Esophagus (tissue), 2 donors: ENCODE measurements around the gene COG5. TPM values are rescaled to one million over a fixed set of nuclear protein-coding genes. Genes with fewer than 3 reads are reported as not detected.

Experiments
- H3K27ac ChIP-seq, 2 donors: one replicate each; pipeline ENCODE4 v1.5.1; 2013; ENCODE audit warnings: low read depth in 2 of 2, mild to moderate bottlenecking in 2 of 2, inconsistent platforms in 1 of 2, low read length in 1 of 2, moderate library complexity in 1 of 2
- H3K27me3 ChIP-seq, 2 donors: one replicate each; pipeline ENCODE4 v1.6.1; 2013; ENCODE audit warnings: low read length in 2 of 2, control low read depth in 1 of 2, mild to moderate bottlenecking in 1 of 2; ENCODE audit not compliant: insufficient read depth in 2 of 2, control insufficient read depth in 1 of 2
- H3K36me3 ChIP-seq, 2 donors: one replicate each; pipeline ENCODE4 v1.6.1; 2013; ENCODE audit warnings: low read length in 1 of 2; ENCODE audit not compliant: control insufficient read depth in 2 of 2, insufficient read depth in 2 of 2
- H3K4me1 ChIP-seq, 2 donors: one replicate each; pipeline ENCODE4 v1.6.1; 2013; ENCODE audit warnings: low read length in 1 of 2; ENCODE audit not compliant: control insufficient read depth in 2 of 2, insufficient read depth in 2 of 2
- H3K4me3 ChIP-seq, 2 donors: one replicate each; pipeline ENCODE4 v1.5.1; 2013; ENCODE audit warnings: low read length in 2 of 2, mild to moderate bottlenecking in 2 of 2, low read depth in 1 of 2, moderate library complexity in 1 of 2
- H3K9me3 ChIP-seq, 2 donors: one replicate each; pipeline ENCODE4 v1.6.1; 2013; ENCODE audit warnings: mild to moderate bottlenecking in 2 of 2, low read depth in 1 of 2, low read length in 1 of 2, moderate library complexity in 1 of 2; ENCODE audit not compliant: control insufficient read depth in 2 of 2, insufficient read depth in 1 of 2
- WGBS, 2 donors: extraction: QIAGEN DNeasy Blood & Tissue Kit; methylation state at CpG; one replicate each; pipeline ENCODE4 v1.1.7; 2013; 5-methylcytosine and 5-hydroxymethylcytosine counted together
- polyA plus RNA-seq, 2 donors: library from polyadenylated mRNA; stranded (reverse); fragments of 200-250 nt; gene quantifications; one replicate each; pipeline ENCODE4 v1.2.3, GENCODE V29; 2013
- donor health status: healthy with polysubstance abuse.
- donor health status: Bipolar disorder and iron deficiency.

Gene COG5
- polyA plus RNA-seq, 2 donors: 4.3 to 7.2 TPM

DNA sequence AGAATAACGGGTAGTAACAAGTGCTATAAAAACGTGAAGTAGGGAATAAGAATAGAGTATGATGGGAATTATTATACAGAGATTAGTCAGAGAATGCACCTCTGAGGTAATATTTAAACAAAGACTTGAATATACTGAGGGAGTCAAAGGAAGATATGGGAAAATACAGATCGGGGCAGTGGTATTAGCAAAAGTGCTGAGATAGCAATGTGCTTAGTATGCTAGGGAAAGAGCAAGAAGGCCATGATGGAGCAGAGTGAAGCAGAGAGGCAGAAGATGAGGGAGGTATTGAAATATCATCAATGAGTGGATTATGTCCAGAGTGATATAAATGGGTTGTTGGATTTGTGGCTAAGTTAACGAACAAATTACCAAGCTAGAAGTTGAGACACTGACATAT, 190.4 kb downstream of the COG5 start:
- Histone ChIP-seq H3K4me1 (no peaks in the 10 kb centered on the region), H3K27me3 (no peaks in the 10 kb centered on the region), H3K9me3 (no peaks in the 10 kb centered on the region), H3K27ac (no peak overlapping the region), H3K4me3 (no peak overlapping the region), H3K36me3 (no peaks in the 10 kb centered on the region)
- 80 to 82% methylated on average over 4 of the region's 4 CpGs for WGBS, 2 donors

DNA sequence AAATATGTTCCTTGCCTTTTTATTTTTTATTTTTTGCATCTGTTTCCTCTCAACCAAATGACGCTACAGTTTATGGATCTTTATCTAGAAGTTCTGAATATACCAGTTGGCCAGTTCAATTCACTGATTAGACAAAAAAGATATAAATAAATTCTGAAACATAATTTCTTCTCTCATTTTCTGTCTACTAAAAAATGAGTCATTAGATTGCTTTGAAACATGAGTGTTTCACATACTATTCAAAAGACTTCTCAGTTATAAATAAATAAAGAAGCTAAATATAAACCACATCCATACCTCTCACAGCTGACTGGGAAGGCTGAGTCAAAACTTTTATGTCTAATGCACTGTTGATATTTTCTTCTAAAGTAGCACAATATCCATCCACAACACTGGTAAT, 191.4 kb downstream of the COG5 start:
- H3K4me3 ChIP-seq: no peak overlapping the region
- H3K4me1 ChIP-seq: no peaks in the 10 kb centered on the region
- 86 to 92% methylated on average over 1 of the region's 1 CpG for WGBS, 2 donors
- no peaks in the 10 kb centered on the region for H3K9me3 ChIP-seq
- no peaks in the 10 kb centered on the region for H3K36me3 ChIP-seq
- H3K27me3 ChIP-seq: no peaks in the 10 kb centered on the region
- H3K27ac ChIP-seq: no peak overlapping the region

- H3K27ac ChIP-seq: no peak overlapping the region
- 48 to 72% methylated on average over 1 of the region's 1 CpG for WGBS, 2 donors
- H3K36me3 ChIP-seq: no peaks in the 10 kb centered on the region
- no peaks in the 10 kb centered on the region for H3K27me3 ChIP-seq
- H3K9me3 ChIP-seq: no peaks in the 10 kb centered on the region
- no peaks in the 10 kb centered on the region for H3K4me1 ChIP-seq
- no peak overlapping the region for H3K4me3 ChIP-seq
Measured at GRCh38 chr7:107370816-107371215, 192.9 kb downstream of the COG5 start.

- 91 to 92% methylated on average over 1 of the region's 1 CpG for WGBS, 2 donors
Measured at GRCh38 chr7:107364787-107365186, 198.9 kb downstream of the COG5 start.

DNA sequence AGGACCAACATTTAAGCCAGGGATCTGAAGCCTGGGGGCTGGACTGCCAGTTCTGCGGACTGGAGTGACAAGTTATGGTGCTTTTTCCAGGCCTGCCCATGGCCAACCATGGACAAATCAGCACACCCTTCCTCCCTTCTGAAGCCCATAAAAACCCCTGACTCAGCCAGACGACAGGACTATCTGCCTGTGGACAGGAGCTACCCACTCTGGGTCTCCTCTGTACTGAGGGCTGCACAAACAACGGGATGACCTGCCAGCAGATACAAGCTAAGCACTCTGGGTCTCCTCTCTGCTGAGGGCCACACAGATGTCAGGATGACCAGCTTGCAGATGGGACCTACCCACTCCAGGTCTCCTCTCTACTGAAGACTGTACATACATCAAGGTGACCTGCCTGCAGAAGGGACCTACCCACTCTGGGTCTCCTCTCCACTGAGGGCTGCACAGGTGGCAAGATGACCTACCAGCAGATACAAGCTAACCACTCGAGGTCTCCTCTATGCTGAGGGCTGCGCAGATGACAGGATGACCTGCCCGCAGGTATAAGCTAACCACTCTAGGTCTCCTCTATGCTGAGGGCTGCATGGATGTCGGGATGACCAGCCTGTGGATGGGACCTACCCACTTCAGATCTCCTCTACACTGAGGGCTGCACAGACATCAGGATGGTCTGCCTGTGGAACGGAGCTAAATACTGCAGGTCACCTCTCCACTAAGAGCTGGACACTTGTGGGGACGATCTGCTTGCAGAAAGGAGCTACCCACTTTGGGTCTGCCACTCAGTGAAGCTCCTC, 204.0 kb downstream of the COG5 start:
- Histone ChIP-seq H3K4me1 (no peaks in the 10 kb centered on the region), H3K27ac (no peak overlapping the region), H3K9me3 (peaks cover 0 to 13% of the 10 kb centered on the region in 2 donors), H3K36me3 (peaks cover 19 to 20% of the 10 kb centered on the region in 2 donors), H3K4me3 (no peak overlapping the region), H3K27me3 (no peaks in the 10 kb centered on the region)
- 87 to 98% methylated on average over 9 of the region's 9 CpGs for WGBS, 2 donors

More at GRCh38 chr7:107364787-107365186, 198.9 kb downstream of the COG5 start:
- no peak overlapping the region for H3K4me3 ChIP-seq
- H3K9me3 ChIP-seq: peaks cover 0 to 10% of the 10 kb centered on the region in 2 donors
- peaks cover 8 to 11% of the 10 kb centered on the region in 2 donors for H3K36me3 ChIP-seq
- H3K27me3 ChIP-seq: no peaks in the 10 kb centered on the region
- no peaks in the 10 kb centered on the region for H3K4me1 ChIP-seq
- H3K27ac ChIP-seq: no peak overlapping the region

- H3K27me3 ChIP-seq: no peaks in the 10 kb centered on the region
- WGBS, 2 donors: 96 to 99% methylated on average over 2 of the region's 2 CpGs
- no peak overlapping the region for H3K27ac ChIP-seq
- peaks cover 16 to 20% of the 10 kb centered on the region in 2 donors for H3K36me3 ChIP-seq
- H3K9me3 ChIP-seq: peaks cover 0 to 11% of the 10 kb centered on the region in 2 donors
- no peaks in the 10 kb centered on the region for H3K4me1 ChIP-seq
- H3K4me3 ChIP-seq: no peak overlapping the region
Measured at GRCh38 chr7:107355616-107356015, 208.1 kb downstream of the COG5 start.

- H3K36me3 ChIP-seq: peaks cover 7 to 10% of the 10 kb centered on the region in 2 donors
- peaks cover 0 to 2% of the 10 kb centered on the region in 2 donors for H3K9me3 ChIP-seq
- no peaks in the 10 kb centered on the region for H3K27me3 ChIP-seq
- no peak overlapping the region for H3K4me3 ChIP-seq
- no peak overlapping the region for H3K27ac ChIP-seq
- no peaks in the 10 kb centered on the region for H3K4me1 ChIP-seq
- 97 to 98% methylated on average over 3 of the region's 3 CpGs for WGBS, 2 donors
Measured at GRCh38 chr7:107354640-107355039, 209.1 kb downstream of the COG5 start.

DNA sequence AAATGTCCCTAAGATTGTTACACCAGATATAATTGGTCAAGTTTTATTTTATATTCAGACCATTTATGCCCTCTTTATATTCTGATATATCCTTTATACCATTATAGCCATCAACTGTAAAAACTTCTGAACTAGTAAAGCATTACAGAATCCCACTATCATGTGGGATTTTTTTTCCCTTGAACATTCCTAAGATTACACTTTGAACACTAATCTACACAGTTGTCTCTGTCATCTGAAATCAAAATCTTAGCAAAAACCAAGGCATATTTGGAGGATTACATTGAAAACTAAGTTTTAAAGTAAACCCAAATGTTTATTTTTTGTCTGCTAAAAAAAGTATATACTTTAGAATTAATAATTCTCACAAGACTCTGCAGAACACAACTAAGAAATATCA, 210.0 kb downstream of the COG5 start:
- no peaks in the 10 kb centered on the region for H3K9me3 ChIP-seq
- H3K36me3 ChIP-seq: peaks cover 0 to 1% of the 10 kb centered on the region in 2 donors
- H3K4me3 ChIP-seq: no peak overlapping the region
- no peaks in the 10 kb centered on the region for H3K4me1 ChIP-seq
- no peaks in the 10 kb centered on the region for H3K27me3 ChIP-seq
- H3K27ac ChIP-seq: no peak overlapping the region

- H3K27ac ChIP-seq: no peak overlapping the region
- H3K4me3 ChIP-seq: no peak overlapping the region
- no peaks in the 10 kb centered on the region for H3K27me3 ChIP-seq
- H3K9me3 ChIP-seq: no peaks in the 10 kb centered on the region
- no peaks in the 10 kb centered on the region for H3K4me1 ChIP-seq
- WGBS, 2 donors: 91 to 94% methylated on average over 1 of the region's 1 CpG
- no peaks in the 10 kb centered on the region for H3K36me3 ChIP-seq
Measured at GRCh38 chr7:107345898-107346297, 217.8 kb downstream of the COG5 start.

DNA sequence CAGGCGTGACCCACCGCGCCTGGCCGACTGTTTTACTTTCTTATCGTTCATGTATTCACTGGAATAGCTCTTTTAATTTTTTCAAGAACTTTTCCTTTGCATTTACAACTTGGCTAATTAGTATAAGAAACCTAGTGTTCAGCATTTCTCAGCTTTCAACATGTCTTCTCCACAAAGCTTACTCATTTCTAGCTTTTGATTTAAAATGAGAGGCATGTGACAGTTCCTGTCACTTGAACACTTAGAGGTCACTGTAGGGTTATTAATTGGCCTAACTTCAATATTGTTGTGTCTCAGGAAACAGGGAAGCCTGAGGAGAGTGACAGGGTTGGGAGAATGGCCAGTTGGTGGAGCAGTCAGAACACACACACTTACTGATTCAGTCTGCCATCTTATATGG, 218.9 kb downstream of the COG5 start:
- H3K4me1 ChIP-seq: no peaks in the 10 kb centered on the region
- H3K27ac ChIP-seq: no peak overlapping the region
- H3K27me3 ChIP-seq: no peaks in the 10 kb centered on the region
- H3K36me3 ChIP-seq: no peaks in the 10 kb centered on the region
- 97% methylated on average over 5 of the region's 5 CpGs for WGBS, 2 donors
- no peaks in the 10 kb centered on the region for H3K9me3 ChIP-seq
- no peak overlapping the region for H3K4me3 ChIP-seq
